Kidney (tissue), 14 donors: ENCODE measurements around the gene HOXC11. TPM values are rescaled to one million over a fixed set of nuclear protein-coding genes. Genes with fewer than 3 reads are reported as not detected.

Source experiments
- DNase-seq, 5 donors: peaks; one replicate each; pipeline ENCODE4 v3.0.0-alpha.2; 2013 to 2020
- FAIRE-seq: peaks from 2 replicates; lab custom pipeline; 2012; peaks lifted over from hg19 to GRCh38; lab: Jason Lieb, UNC
- H3K27ac ChIP-seq, 2 donors: one replicate each; pipeline ENCODE4 v1.7.0; 2013; ENCODE audit warnings: low read depth in 2 of 2, low read length in 2 of 2, inconsistent platforms in 1 of 2
- H3K27me3 ChIP-seq: one replicate; pipeline ENCODE4 v1.7.1; 2013; ENCODE audit warnings: low read length, inconsistent platforms; ENCODE audit not compliant: control insufficient read depth, insufficient read depth
- H3K36me3 ChIP-seq, 3 donors: one replicate each; pipeline versions ENCODE4 v1.7.0 to v1.7.1; 2013; ENCODE audit warnings: low read length in 3 of 3, control low read depth in 1 of 3, inconsistent platforms in 1 of 3; ENCODE audit not compliant: insufficient read depth in 3 of 3, control insufficient read depth in 2 of 3
- H3K4me1 ChIP-seq, 3 donors: one replicate each; pipeline versions ENCODE4 v1.7.0 to v1.7.1; 2013; ENCODE audit warnings: low read length in 3 of 3, inconsistent platforms in 1 of 3, low read depth in 1 of 3; ENCODE audit not compliant: control insufficient read depth in 2 of 3, insufficient read depth in 2 of 3
- H3K4me3 ChIP-seq, 3 donors: one replicate each; pipeline versions ENCODE4 v1.7.0 to v1.8.1; 2013; ENCODE audit warnings: low read length in 3 of 3, control low read depth in 1 of 3, inconsistent platforms in 1 of 3
- H3K9ac ChIP-seq, 3 donors: one replicate each; pipeline versions ENCODE4 v1.7.0 to v1.7.1; 2013; ENCODE audit warnings: low read length in 3 of 3, control low read depth in 1 of 3, inconsistent platforms in 1 of 3
- H3K9me3 ChIP-seq, 3 donors: one replicate each; pipeline versions ENCODE4 v1.7.0 to v1.7.1; 2013; ENCODE audit warnings: low read length in 3 of 3, control low read depth in 1 of 3, inconsistent platforms in 1 of 3; ENCODE audit not compliant: control insufficient read depth in 2 of 3, insufficient read depth in 1 of 3
- CTCF ChIP-seq: IDR thresholded peaks from 3 replicates; pipeline ENCODE4 v1.5.1; 2012; ENCODE audit warnings: mild to moderate bottlenecking, moderate library complexity, borderline replicate concordance; ENCODE audit not compliant: insufficient read depth; ENCODE audit errors: extremely low read depth
- intact Hi-C: fragments of 100-400 bp; cut with DNase I; formaldehyde crosslinking; loops from one replicate; pipeline ENCODE4 v1.11.1; 2022
- polyA plus RNA-seq: library from polyadenylated mRNA; stranded (reverse); fragments of 350-450 nt; fragmentation: Illumina TruSeq; extraction: RNeasy Lipid Tissue Mini Kit (QIAGEN cat#74804); gene quantifications from one replicate; pipeline ENCODE4 v1.2.3, GENCODE V29; 2014; ENCODE audit warnings: low read depth, low replicate concordance; ENCODE audit not compliant: insufficient read depth
- total RNA-seq: library from RNA; stranded (reverse); fragmentation: NEBNext Ultra II Directional; extraction: Animal tissue kit (Norgen Biotek cat#: 25700); gene quantifications from one replicate; pipeline ENCODE4 v1.2.1, GENCODE V29; 2021
- donor health status: control.
- donor health status: control.
- donor health status: control.
- donor health status: control.
- donor health status: control.
- donor health status: DM: yes; HTN: yes; CAD: no.
- donor health status: Normal renal cell carcinoma (clear cell type).

HOXC11 gene
- total and polyA plus RNA-seq, 2 donors from 2014 or later, result 0.75 to 1.4 TPM

- Histone ChIP-seq H3K4me1 (no peaks in the 10 kb centered on the region), H3K4me3 (no peak overlapping the region), H3K9ac (no peak overlapping the region), H3K9me3 (no peaks in the 10 kb centered on the region), H3K27ac (no peak overlapping the region), H3K27me3 (peaks cover 89% of the 10 kb centered on the region), H3K36me3 (no peaks in the 10 kb centered on the region)
- FAIRE-seq (no peak), DNase-seq (no peak)
- no peak for TF ChIP-seq CTCF
- intact Hi-C loops, result no loop called here
Observed at GRCh38 chr12:53944907-53945847, 27.7 kb upstream of the HOXC11 start.

DNA sequence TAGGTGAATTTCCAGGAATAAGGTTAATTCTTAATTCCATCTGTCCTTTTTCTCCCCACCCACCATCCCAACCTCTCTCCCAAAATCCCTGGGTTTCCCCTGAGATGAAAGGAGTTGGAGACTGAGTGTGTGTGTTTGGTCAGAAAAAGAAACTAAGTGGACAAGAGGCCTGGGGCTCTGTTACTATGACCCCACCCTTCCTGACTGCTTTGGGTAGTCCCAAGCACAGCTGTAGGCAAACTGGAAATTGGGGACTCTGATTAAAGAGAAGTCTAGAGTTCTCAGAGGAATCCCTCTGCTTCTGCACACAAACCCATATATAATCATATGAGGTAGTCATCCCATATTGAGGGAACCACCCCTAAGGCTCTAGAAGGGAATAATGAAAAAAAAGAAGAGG lies 25.2 kb upstream of the HOXC11 start:
- FAIRE-seq, result no peak
- H3K36me3 ChIP-seq, result no peaks in the 10 kb centered on the region
- DNase-seq, result no peak
- H3K4me1 ChIP-seq, result no peaks in the 10 kb centered on the region
- intact Hi-C loops, result no loop called here
- peaks cover 88% of the 10 kb centered on the region for H3K27me3 ChIP-seq
- no peak overlapping the region for H3K27ac ChIP-seq
- TF ChIP-seq CTCF, result no peak
- H3K9ac ChIP-seq, result no peak overlapping the region
- no peaks in the 10 kb centered on the region for H3K9me3 ChIP-seq
- H3K4me3 ChIP-seq, result no peak overlapping the region

DNA sequence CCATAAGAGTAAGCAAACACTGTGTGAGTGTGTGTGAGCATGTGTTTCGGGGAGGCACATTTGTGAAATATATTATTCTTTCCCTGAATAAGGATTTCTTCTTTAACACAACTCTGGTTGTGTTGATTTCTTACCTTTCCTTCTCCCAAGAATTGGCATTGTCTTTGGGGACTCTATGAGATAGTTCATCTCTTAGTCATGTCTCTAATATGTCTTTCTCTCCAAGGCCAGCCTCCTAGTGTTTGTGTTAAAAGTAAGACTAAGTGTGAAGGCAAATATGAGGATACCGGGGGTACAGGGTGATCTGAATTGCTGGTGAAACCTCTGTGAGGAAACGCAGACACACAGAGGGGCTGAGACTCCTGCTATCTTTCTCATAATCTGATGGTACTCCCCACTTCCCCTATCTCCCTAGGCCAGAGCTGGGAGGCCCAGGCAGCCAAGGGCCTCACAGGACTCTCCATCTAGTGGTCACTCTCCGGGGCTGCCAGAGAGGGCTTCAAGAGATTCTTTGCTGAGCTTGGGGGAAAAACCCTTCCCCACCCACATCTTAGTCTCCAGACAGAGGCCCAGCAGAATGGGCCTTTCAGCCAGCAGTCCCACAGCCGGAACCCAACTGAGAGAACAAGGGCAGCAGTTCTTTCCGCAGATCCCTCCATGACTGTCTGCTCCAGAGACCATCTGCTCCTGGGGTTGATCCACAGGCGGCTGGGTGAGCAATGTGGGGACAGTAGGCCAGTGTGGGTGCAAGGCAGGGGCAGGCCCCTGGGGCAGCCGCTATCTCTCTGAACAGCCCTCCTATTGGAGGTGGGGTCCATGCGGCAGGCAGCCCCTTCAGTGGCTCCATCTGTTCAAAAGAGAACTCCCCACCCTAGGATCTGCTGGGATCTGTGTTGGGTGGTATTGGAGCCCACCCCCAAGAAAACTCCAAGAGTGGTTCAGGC lies 24.0 kb upstream of the HOXC11 start:
- no peak for DNase-seq
- Histone ChIP-seq H3K4me3 (no peak overlapping the region), H3K36me3 (no peaks in the 10 kb centered on the region), H3K9ac (no peak overlapping the region), H3K27ac (no peak overlapping the region), H3K4me1 (no peaks in the 10 kb centered on the region), H3K27me3 (peaks cover 85% of the 10 kb centered on the region), H3K9me3 (no peaks in the 10 kb centered on the region)
- FAIRE-seq, result no peak
- intact Hi-C loops, result no loop called here
- no peak for TF ChIP-seq CTCF
